ENCODE results near the gene CACNG6. TPM values are rescaled to one million over a fixed set of nuclear protein-coding genes. Genes with fewer than 3 reads are reported as not detected.

Gene CACNG6
- total and polyA plus RNA-seq, 10 of the 15 experiments (the other 5 are each of a cell fraction or from before 2014, with no cell fraction given) = 0.07 TPM; not detected in 9

GRCh38 chr19:53966931-53967330 lies 24.5 kb upstream of the CACNG6 start:
- intact Hi-C loops (cut with micrococcal nuclease; ENCODE audit: unreplicated experiment) (no loop called here), in situ Hi-C loops (cut with MboI) (no loop called here)
- H3K36me3 ChIP-seq (ENCODE audit: control insufficient read depth in 2 of 2, insufficient read depth in 2 of 2, low read length in 1 of 2) = no peaks in the 10 kb centered on the region
- no peaks in the 10 kb centered on the region; the same call in 2 of the 3 replicates for H3K9me3 ChIP-seq (replicated peaks; ENCODE audit: control insufficient read depth, insufficient read depth, low read length)
- H3K4me3 ChIP-seq = no peak overlapping the region
- H3K27me3 ChIP-seq (replicated peaks in 1 of 2; ENCODE audit: control insufficient read depth in 2 of 2, insufficient read depth in 2 of 2, low read length in 1 of 2) = no peaks in the 10 kb centered on the region
- H3K9ac ChIP-seq (ENCODE audit: control insufficient read depth, insufficient read depth, low read length) = no peak overlapping the region
- H3K4me1 ChIP-seq (ENCODE audit: control insufficient read depth, insufficient read depth, low read length) = no peaks in the 10 kb centered on the region
- ChIA-PET SMC1A (ENCODE audit: uncharacterized antibody, unreplicated experiment) (no interaction called here), POLR2A (no interaction called here), CTCF (no interaction called here), RAD21 (ENCODE audit: unreplicated experiment) (no interaction called here)
- BruUV-seq (replicated peaks) = no TSS peak
- ATAC-seq = no peak
- TF ChIP-seq STAT3 (IDR thresholded peaks at IDR 0.05; ENCODE audit: low read depth, low read length) = no peak
- TF ChIP-seq SP1 (IDR thresholded peaks at IDR 0.05; ENCODE audit: low read depth, low read length) = no peak
- TF ChIP-seq, protein P1, sequence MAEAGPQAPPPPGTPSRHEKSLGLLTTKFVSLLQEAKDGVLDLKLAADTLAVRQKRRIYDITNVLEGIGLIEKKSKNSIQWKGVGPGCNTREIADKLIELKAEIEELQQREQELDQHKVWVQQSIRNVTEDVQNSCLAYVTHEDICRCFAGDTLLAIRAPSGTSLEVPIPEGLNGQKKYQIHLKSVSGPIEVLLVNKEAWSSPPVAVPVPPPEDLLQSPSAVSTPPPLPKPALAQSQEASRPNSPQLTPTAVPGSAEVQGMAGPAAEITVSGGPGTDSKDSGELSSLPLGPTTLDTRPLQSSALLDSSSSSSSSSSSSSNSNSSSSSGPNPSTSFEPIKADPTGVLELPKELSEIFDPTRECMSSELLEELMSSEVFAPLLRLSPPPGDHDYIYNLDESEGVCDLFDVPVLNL (IDR thresholded peaks at IDR 0.05; ENCODE audit: low read depth, low read length) = no peak
- TF ChIP-seq BACH1 (IDR thresholded peaks at IDR 0.05; ENCODE audit: borderline replicate concordance) = no peak
- FAIRE-seq = no peak
- no peak for DNase-seq (ENCODE audit: low read depth, low spot score)
- no peak overlapping the region for H3K27ac ChIP-seq (ENCODE audit: control insufficient read depth, insufficient read depth)
- H2AFZ ChIP-seq (ENCODE audit: control insufficient read depth, low read depth, low read length) = no peak overlapping the region
- H3K79me2 ChIP-seq (ENCODE audit: control insufficient read depth, insufficient read depth, low read length) = no peaks in the 10 kb centered on the region
- no peaks in the 10 kb centered on the region for H4K20me1 ChIP-seq (ENCODE audit: control insufficient read depth, insufficient read depth)
- H3K4me2 ChIP-seq (ENCODE audit: control insufficient read depth, insufficient read depth) = no peak overlapping the region
- 52% methylated on average over 7 of the region's 7 CpGs for WGBS (ENCODE audit: insufficient coverage, insufficient replicate concordance, low lambda C conversion rate, missing lambda C conversion rate)

DNA sequence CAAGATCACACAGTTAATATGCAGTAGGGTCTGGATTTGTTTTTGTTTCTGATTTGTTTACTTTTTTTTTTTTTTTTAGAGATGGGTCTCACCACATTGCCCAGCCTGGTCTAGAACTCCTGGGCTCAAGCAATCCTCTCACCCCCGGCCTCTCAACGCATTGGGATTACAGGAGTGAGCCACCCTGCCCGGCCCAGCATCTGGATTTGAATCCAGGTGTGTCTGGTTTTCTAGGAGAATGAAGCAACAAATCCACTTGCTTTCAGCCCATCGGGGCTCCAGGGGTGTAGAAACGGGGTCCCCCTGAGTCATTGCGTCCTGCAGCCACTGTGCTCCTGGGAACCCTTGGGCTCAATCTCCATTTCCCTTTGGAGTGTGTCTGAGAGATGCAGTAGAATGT lies 22.1 kb upstream of the CACNG6 start:
- H3K9me3 ChIP-seq (replicated peaks; ENCODE audit: control insufficient read depth, insufficient read depth, low read length) = no peaks in the 10 kb centered on the region; the same call in 2 of the 3 replicates
- ChIA-PET SMC1A (ENCODE audit: uncharacterized antibody, unreplicated experiment) (interaction anchor here (0.8 kb wide), 1 partner anchor 140 kb away, joined by 3 read pairs; no protein-coding TSS in a partner anchor), POLR2A (no interaction called here), CTCF (no interaction called here), RAD21 (ENCODE audit: unreplicated experiment) (no interaction called here)
- no peaks in the 10 kb centered on the region for H3K79me2 ChIP-seq (ENCODE audit: control insufficient read depth, insufficient read depth, low read length)
- H3K9ac ChIP-seq (ENCODE audit: control insufficient read depth, insufficient read depth, low read length) = no peak overlapping the region
- no peaks in the 10 kb centered on the region for H3K27me3 ChIP-seq (replicated peaks in 1 of 2; ENCODE audit: control insufficient read depth in 2 of 2, insufficient read depth in 2 of 2, low read length in 1 of 2)
- no peaks in the 10 kb centered on the region for H3K36me3 ChIP-seq (ENCODE audit: control insufficient read depth in 2 of 2, insufficient read depth in 2 of 2, low read length in 1 of 2)
- in situ Hi-C loops (cut with MboI) = no loop called here
- DNase-seq (ENCODE audit: low read depth, low spot score) (no peak), FAIRE-seq (no peak), ATAC-seq (no peak)
- H4K20me1 ChIP-seq (ENCODE audit: control insufficient read depth, insufficient read depth) = no peaks in the 10 kb centered on the region
- H3K4me2 ChIP-seq (ENCODE audit: control insufficient read depth, insufficient read depth) = no peak overlapping the region
- H3K4me3 ChIP-seq = no peak overlapping the region
- no TSS peak for BruUV-seq (replicated peaks)
- no peak overlapping the region for H2AFZ ChIP-seq (ENCODE audit: control insufficient read depth, low read depth, low read length)
- intact Hi-C loops (cut with micrococcal nuclease; ENCODE audit: unreplicated experiment) = no loop called here
- H3K27ac ChIP-seq (ENCODE audit: control insufficient read depth, insufficient read depth) = no peak overlapping the region
- no peaks in the 10 kb centered on the region for H3K4me1 ChIP-seq (ENCODE audit: control insufficient read depth, insufficient read depth, low read length)
- 37% methylated on average over 6 of the region's 6 CpGs for WGBS (ENCODE audit: insufficient coverage, insufficient replicate concordance, low lambda C conversion rate, missing lambda C conversion rate)
- TF ChIP-seq RCOR1 (conservative IDR thresholded peaks at IDR 0.05; ENCODE audit: low read depth, low read length) (no peak), ESRRA (IDR thresholded peaks at IDR 0.05; ENCODE audit: low read length) (no peak), POLR2AphosphoS5 (IDR thresholded peaks at IDR 0.05; ENCODE audit: low read length) (no peak), MEF2B (IDR thresholded peaks at IDR 0.05; ENCODE audit: partially characterized antibody, poor library complexity, severe bottlenecking) (no peak), EED (IDR thresholded peaks at IDR 0.05; ENCODE audit: low read depth) (no peak), CBFB (IDR thresholded peaks at IDR 0.05; ENCODE audit: low read depth) (no peak), NRF1 (conservative IDR thresholded peaks at IDR 0.05; ENCODE audit: low read depth, low read length) (no peak), FOXK2 (IDR thresholded peaks at IDR 0.05) (no peak), IKZF2 (IDR thresholded peaks at IDR 0.05) (no peak), E2F8 (IDR thresholded peaks at IDR 0.05; ENCODE audit: low read depth, partially characterized antibody) (no peak), ZNF274 (IDR thresholded peaks at IDR 0.05; ENCODE audit: insufficient read depth, insufficient read length) (no peak)
- TF ChIP-seq, protein P2, sequence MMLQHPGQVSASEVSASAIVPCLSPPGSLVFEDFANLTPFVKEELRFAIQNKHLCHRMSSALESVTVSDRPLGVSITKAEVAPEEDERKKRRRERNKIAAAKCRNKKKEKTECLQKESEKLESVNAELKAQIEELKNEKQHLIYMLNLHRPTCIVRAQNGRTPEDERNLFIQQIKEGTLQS (IDR thresholded peaks at IDR 0.05; ENCODE audit: borderline replicate concordance, extremely low read depth, low read depth, low read length) = no peak
